MCF 10A (cell line): ENCODE results near the gene SOD2. TPM values are rescaled to one million over a fixed set of nuclear protein-coding genes. Genes with fewer than 3 reads are reported as not detected.
"Not testable (repeated sequence)": the region's sequence is repeated elsewhere in the genome, so short reads cannot be mapped to it uniquely, and the experiment has no call there.

Source experiments
- BruUV-seq: library from RNA; stranded (reverse); fragments of 400-500 nt; replicated peaks from 2 replicates; lab custom pipeline; 2021; lab: Mats Ljungman, UMichigan
- CTCF ChIA-PET: fragments of 300-600 bp; sonication (Branson Sonifier 250); formaldehyde crosslinking; extraction: SDS; loops from one replicate; lab custom pipeline; 2021; ENCODE audit warnings: antibody characterized with exemption, inconsistent platforms; lab: Yijun Ruan, JAX
- POLR2A ChIA-PET: fragments of 300-600, 350-650 bp; sonication (Branson Sonifier 250); formaldehyde crosslinking; extraction: SDS; loops from one replicate; lab custom pipeline; 2020; ENCODE audit warnings: antibody characterized with exemption, inconsistent platforms; lab: Yijun Ruan, JAX
- DNase-seq: peaks from one replicate; pipeline ENCODE4 v3.0.0-alpha.2; 2018; ENCODE audit not compliant: unreplicated experiment
- H3K27ac Mint-ChIP-seq: one replicate; pipeline ENCODE4 v1.8.0; 2022; ENCODE audit warnings: mild to moderate bottlenecking, low read depth, mixed read lengths; ENCODE audit not compliant: unreplicated experiment
- H3K27me3 Mint-ChIP-seq: one replicate; pipeline ENCODE4 v1.8.0; 2022; ENCODE audit warnings: mixed read lengths; ENCODE audit not compliant: insufficient read depth, unreplicated experiment
- H3K36me3 Mint-ChIP-seq: one replicate; pipeline ENCODE4 v1.8.0; 2022; ENCODE audit warnings: mild to moderate bottlenecking, moderate library complexity, mixed read lengths; ENCODE audit not compliant: insufficient read depth, unreplicated experiment
- H3K4me1 Mint-ChIP-seq: one replicate; pipeline ENCODE4 v1.8.0; 2022; ENCODE audit warnings: mixed read lengths; ENCODE audit not compliant: insufficient read depth, unreplicated experiment
- H3K4me3 Mint-ChIP-seq: one replicate; pipeline ENCODE4 v1.8.0; 2022; ENCODE audit warnings: mild to moderate bottlenecking, moderate library complexity, mixed read lengths; ENCODE audit not compliant: unreplicated experiment
- H3K9me3 Mint-ChIP-seq: one replicate; pipeline ENCODE4 v1.8.0; 2022; ENCODE audit warnings: mixed read lengths; ENCODE audit not compliant: unreplicated experiment
- intact Hi-C: fragments of 100-400 bp; cut with micrococcal nuclease; formaldehyde crosslinking; loops from 2 replicates; pipeline ENCODE4 v1.14.1; 2022
- total RNA-seq: library from RNA; stranded (reverse); gene quantifications from 2 replicates; pipeline ENCODE4 v1.2.3, GENCODE V29; 2022
- TF ChIP-seq, protein P1 (sequence below): fragments of 200-600 bp; IDR thresholded peaks from one replicate; pipeline ENCODE4 v1.8.0; 2022; ENCODE audit warnings: antibody characterized with exemption, mild to moderate bottlenecking; ENCODE audit not compliant: unreplicated experiment

SOD2 gene
- total RNA-seq, 1 experiment from 2014 or later: 600 TPM

DNA sequence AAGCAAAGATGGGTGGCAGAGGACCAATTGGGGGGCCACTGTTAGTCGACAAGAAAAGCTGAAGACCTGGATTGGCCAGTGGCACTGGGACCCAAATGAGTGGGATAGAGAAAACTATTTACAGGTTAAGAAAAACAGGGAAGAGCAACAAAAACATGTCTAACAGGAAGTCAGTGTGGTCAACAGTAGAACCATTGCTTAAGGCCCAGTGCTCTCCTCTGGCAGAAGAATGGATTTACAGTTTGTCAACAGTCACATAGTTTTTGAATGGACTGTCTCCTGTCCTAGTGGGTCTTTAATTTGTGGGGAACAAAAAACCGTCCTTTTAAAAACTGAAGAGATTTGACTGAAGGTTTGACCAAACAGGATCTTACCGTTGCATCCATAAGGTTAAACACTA is 22.1 kb upstream of the SOD2 start:
- ChIA-PET POLR2A (interaction anchor here (0.6 to 18.8 kb wide), 7 partner anchors 9 to 81 kb away, joined by 3 to 877 read pairs (median 4); partner anchors contain the start of genes MRPL18, SOD2, TCP1 and WTAP), CTCF (interaction anchor here (0.9 kb wide), 2 partner anchors 14 to 25 kb away, joined by 3 to 4 read pairs; no protein-coding TSS in a partner anchor)
- Mint-ChIP-seq H3K4me3 (peak overlapping the region; percentile 41), H3K9me3 (no peaks in the 10 kb centered on the region), H3K27ac (no peak overlapping the region), H3K36me3 (peaks cover 5% of the 10 kb centered on the region), H3K4me1 (peaks cover 38% of the 10 kb centered on the region), H3K27me3 (no peaks in the 10 kb centered on the region)
- BruUV-seq: no TSS peak
- DNase-seq: no peak
- TF ChIP-seq, protein P1, sequence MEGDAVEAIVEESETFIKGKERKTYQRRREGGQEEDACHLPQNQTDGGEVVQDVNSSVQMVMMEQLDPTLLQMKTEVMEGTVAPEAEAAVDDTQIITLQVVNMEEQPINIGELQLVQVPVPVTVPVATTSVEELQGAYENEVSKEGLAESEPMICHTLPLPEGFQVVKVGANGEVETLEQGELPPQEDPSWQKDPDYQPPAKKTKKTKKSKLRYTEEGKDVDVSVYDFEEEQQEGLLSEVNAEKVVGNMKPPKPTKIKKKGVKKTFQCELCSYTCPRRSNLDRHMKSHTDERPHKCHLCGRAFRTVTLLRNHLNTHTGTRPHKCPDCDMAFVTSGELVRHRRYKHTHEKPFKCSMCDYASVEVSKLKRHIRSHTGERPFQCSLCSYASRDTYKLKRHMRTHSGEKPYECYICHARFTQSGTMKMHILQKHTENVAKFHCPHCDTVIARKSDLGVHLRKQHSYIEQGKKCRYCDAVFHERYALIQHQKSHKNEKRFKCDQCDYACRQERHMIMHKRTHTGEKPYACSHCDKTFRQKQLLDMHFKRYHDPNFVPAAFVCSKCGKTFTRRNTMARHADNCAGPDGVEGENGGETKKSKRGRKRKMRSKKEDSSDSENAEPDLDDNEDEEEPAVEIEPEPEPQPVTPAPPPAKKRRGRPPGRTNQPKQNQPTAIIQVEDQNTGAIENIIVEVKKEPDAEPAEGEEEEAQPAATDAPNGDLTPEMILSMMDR: no peak
- intact Hi-C loops: no loop called here

DNA sequence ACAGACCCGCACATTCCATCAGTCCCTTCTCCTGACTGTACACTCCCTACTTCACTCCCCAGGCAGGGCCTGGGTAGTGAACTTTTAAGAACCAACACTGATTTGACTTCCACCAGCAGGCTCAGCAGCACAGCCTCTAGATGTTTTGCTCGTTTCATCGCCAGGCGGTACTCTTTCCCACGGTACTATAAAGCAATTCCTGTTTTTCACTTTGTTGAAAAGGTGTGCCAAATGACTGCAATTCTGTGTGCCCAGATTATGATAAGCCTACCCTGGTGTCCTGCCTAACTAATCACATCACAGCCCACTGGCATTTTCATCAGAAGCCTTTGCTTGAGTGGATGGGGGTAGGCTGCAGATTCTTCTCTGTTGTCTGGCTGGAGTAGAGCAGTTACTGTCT is 21.4 kb upstream of the SOD2 start:
- no peak for DNase-seq
- TF ChIP-seq, protein P1: no peak
- intact Hi-C loops: no loop called here
- H3K27me3 Mint-ChIP-seq: no peaks in the 10 kb centered on the region
- BruUV-seq: no TSS peak
- no peaks in the 10 kb centered on the region for H3K9me3 Mint-ChIP-seq
- ChIA-PET POLR2A (interaction anchor here (2.2 to 18.8 kb wide), 3 partner anchors 12 to 18 kb away, joined by 10 to 877 read pairs (median 200); partner anchors contain the start of genes SOD2 and WTAP), CTCF (interaction anchor here (1.1 kb wide), 1 partner anchor 17 kb away, joined by 6 read pairs; no protein-coding TSS in a partner anchor)
- H3K4me3 Mint-ChIP-seq: no peak overlapping the region
- H3K27ac Mint-ChIP-seq: no peak overlapping the region
- peaks cover 38% of the 10 kb centered on the region for H3K4me1 Mint-ChIP-seq
- peaks cover 5% of the 10 kb centered on the region for H3K36me3 Mint-ChIP-seq

DNA sequence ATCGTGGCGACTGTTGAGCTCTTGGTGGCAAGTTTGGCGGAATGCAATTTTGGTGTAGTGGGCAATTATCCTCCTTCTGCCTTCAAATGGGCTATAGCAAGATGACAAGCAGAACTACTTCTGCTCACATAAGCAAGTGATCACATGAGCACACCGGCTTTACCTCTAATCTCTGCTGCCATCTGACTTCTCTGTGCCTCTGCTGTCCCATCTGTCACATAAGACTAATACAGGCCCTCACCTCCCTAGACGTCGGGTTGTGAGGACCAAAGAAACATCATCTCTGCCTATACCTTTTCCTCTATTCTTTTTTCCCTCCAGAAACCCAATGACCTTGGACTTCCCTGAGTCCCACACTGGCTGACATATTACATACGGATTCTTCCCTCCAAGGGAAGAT is 20.9 kb upstream of the SOD2 start:
- intact Hi-C loops: no loop called here
- H3K4me1 Mint-ChIP-seq: peaks cover 34% of the 10 kb centered on the region
- POLR2A ChIA-PET: interaction anchor here (0.6 to 2.2 kb wide), 5 partner anchors 12 to 109 kb away, joined by 3 to 10 read pairs (median 6); partner anchors contain the start of gene WTAP
- TF ChIP-seq, protein P1: no peak
- H3K9me3 Mint-ChIP-seq: no peaks in the 10 kb centered on the region
- DNase-seq: no peak
- peaks cover 3% of the 10 kb centered on the region for H3K36me3 Mint-ChIP-seq
- BruUV-seq: no TSS peak
- no peaks in the 10 kb centered on the region for H3K27me3 Mint-ChIP-seq
- H3K4me3 Mint-ChIP-seq: no peak overlapping the region
- H3K27ac Mint-ChIP-seq: no peak overlapping the region
- CTCF ChIA-PET: interaction anchor here (1.0 to 1.1 kb wide), 2 partner anchors 17 to 22 kb away, joined by 3 to 6 read pairs; no protein-coding TSS in a partner anchor

DNA sequence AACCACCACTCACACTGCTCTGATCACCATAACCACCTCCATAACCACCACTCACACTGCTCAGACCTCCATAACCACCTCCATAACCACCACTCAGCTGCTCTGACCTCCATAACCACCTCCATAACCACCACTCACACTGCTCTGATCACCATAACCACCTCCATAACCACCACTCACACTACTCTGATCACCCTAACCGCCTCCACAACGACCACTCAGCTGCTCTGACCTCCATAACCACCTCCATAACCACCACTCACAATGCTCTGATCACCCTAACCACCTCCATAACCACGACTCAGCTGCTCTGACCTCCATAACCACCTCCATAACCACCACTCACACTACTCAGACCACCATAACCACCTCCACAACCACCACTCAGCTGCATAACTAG is 19.3 kb upstream of the SOD2 start:
- CTCF ChIA-PET: interaction anchor here (0.6 kb wide), 1 partner anchor 8 kb away, joined by 3 read pairs; no protein-coding TSS in a partner anchor
- H3K27ac Mint-ChIP-seq, H3K27me3 Mint-ChIP-seq, BruUV-seq, H3K4me3 Mint-ChIP-seq, DNase-seq, H3K36me3 Mint-ChIP-seq, intact Hi-C loops, H3K9me3 Mint-ChIP-seq: not testable (repeated sequence)
- H3K4me1 Mint-ChIP-seq: peaks cover 21% of the 10 kb centered on the region
- POLR2A ChIA-PET: interaction anchor here (0.6 to 2.2 kb wide), 4 partner anchors 14 to 74 kb away, joined by 3 to 10 read pairs (median 4); partner anchors contain the start of gene WTAP

DNA sequence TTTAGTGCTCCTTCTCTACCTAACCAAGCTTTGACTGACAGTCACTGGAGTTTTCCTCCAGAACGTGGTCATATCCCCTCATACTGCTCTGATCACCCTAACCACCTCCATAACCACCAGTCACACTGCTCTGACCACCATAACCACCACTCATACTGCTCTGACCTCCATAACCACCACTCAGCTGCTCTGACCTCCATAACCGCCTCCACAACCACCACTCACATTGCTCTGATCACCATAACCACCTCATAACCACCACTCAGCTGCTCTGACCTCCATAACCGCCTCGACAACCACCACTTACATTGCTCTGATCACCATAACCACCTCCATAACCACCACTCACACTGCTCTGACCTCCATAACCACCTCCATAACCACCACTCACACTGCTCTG is 17.6 kb upstream of the SOD2 start:
- POLR2A ChIA-PET: interaction anchor here (0.6 to 1.0 kb wide), 3 partner anchors 12 to 26 kb away, joined by 3 read pairs; no protein-coding TSS in a partner anchor
- H3K4me1 Mint-ChIP-seq: peaks cover 14% of the 10 kb centered on the region

More for the DNA sequence above, 17.6 kb upstream of the SOD2 start:
- H3K36me3 Mint-ChIP-seq, BruUV-seq, H3K4me3 Mint-ChIP-seq, DNase-seq, H3K27me3 Mint-ChIP-seq, intact Hi-C loops, H3K9me3 Mint-ChIP-seq, H3K27ac Mint-ChIP-seq: not testable (repeated sequence)
- CTCF ChIA-PET: interaction anchor here (0.7 kb wide), 2 partner anchors 15 to 28 kb away, joined by 3 to 4 read pairs; no protein-coding TSS in a partner anchor
